ENCODE measurements around the gene OR4C45. TPM values are rescaled to one million over a fixed set of nuclear protein-coding genes. Genes with fewer than 3 reads are reported as not detected.

The OR4C45 gene
- total RNA-seq, 1 experiment from 2014 or later: not detected

- TF ChIP-seq ZNF317 (CRISPR knock-in tag; IDR thresholded peaks at IDR 0.05; ENCODE audit: borderline replicate concordance, low read depth) (no peak), RORB (CRISPR knock-in tag; IDR thresholded peaks at IDR 0.05) (no peak), ZNF423 (CRISPR knock-in tag; IDR thresholded peaks at IDR 0.05) (no peak), EMX1 (CRISPR knock-in tag; IDR thresholded peaks at IDR 0.05) (no peak), ZNF219 (CRISPR knock-in tag; IDR thresholded peaks at IDR 0.05; ENCODE audit: borderline replicate concordance) (no peak), RELA (CRISPR knock-in tag; IDR thresholded peaks at IDR 0.05; ENCODE audit: borderline replicate concordance) (no peak), ZNF138 (CRISPR knock-in tag; conservative IDR thresholded peaks at IDR 0.05) (no peak), STAT6 (CRISPR knock-in tag; conservative IDR thresholded peaks at IDR 0.05; ENCODE audit: low read depth) (no peak), TEAD1 (CRISPR knock-in tag; IDR thresholded peaks at IDR 0.05) (no peak), JAZF1 (CRISPR knock-in tag; IDR thresholded peaks at IDR 0.05) (no peak), FOXP1 (CRISPR knock-in tag; IDR thresholded peaks at IDR 0.05; ENCODE audit: borderline replicate concordance) (no peak), CDX4 (CRISPR knock-in tag; IDR thresholded peaks at IDR 0.05; ENCODE audit: borderline replicate concordance) (no peak), CREB1 (CRISPR knock-in tag; IDR thresholded peaks at IDR 0.05) (no peak), HMGA2 (CRISPR knock-in tag; IDR thresholded peaks at IDR 0.05) (no peak)
Observed at GRCh38 chr11:50074161-50074560, 41.5 kb downstream of the OR4C45 start (continued).

GRCh38 chr11:50075856-50076255 lies 43.2 kb downstream of the OR4C45 start:
- Mint-ChIP-seq H3K4me1 (no peaks in the 10 kb centered on the region), H3K27me3 (ENCODE audit: low read depth) (peaks cover 39% of the 10 kb centered on the region), H3K36me3 (peaks cover 95% of the 10 kb centered on the region), H3K9me3 (peaks cover 91% of the 10 kb centered on the region), H3K27ac (no peak overlapping the region), H3K4me3 (no peak overlapping the region)
- DNase-seq (ENCODE audit: low spot score) (no peak), ATAC-seq (no peak)
- CTCF ChIA-PET: no interaction called here
- POLR2A ChIA-PET: no interaction called here
- TF ChIP-seq NR2C2 (CRISPR knock-in tag; IDR thresholded peaks at IDR 0.05) (no peak), ATF3 (CRISPR knock-in tag; conservative IDR thresholded peaks at IDR 0.05) (no peak), NR1H2 (CRISPR knock-in tag; IDR thresholded peaks at IDR 0.05) (no peak), ELF4 (CRISPR knock-in tag; IDR thresholded peaks at IDR 0.05; ENCODE audit: low read depth) (no peak)

- ATAC-seq (no peak), DNase-seq (ENCODE audit: low spot score) (no peak)
- ChIA-PET POLR2A (no interaction called here), CTCF (no interaction called here)
- Mint-ChIP-seq H3K27ac (no peak overlapping the region), H3K4me1 (no peaks in the 10 kb centered on the region), H3K27me3 (ENCODE audit: low read depth) (peaks cover 35% of the 10 kb centered on the region), H3K4me3 (no peak overlapping the region), H3K36me3 (peaks cover 85% of the 10 kb centered on the region), H3K9me3 (peaks cover 80% of the 10 kb centered on the region)
- TF ChIP-seq JAZF1 (CRISPR knock-in tag; IDR thresholded peaks at IDR 0.05) (no peak), HMGA2 (CRISPR knock-in tag; IDR thresholded peaks at IDR 0.05) (no peak), CREM (CRISPR knock-in tag; IDR thresholded peaks at IDR 0.05) (no peak), ATF6 (CRISPR knock-in tag; IDR thresholded peaks at IDR 0.05) (no peak), ZBTB43 (CRISPR knock-in tag; IDR thresholded peaks at IDR 0.05) (no peak), TCF7 (CRISPR knock-in tag; IDR thresholded peaks at IDR 0.05; ENCODE audit: low read depth) (no peak), ZNF138 (CRISPR knock-in tag; conservative IDR thresholded peaks at IDR 0.05) (no peak), ATF2 (CRISPR knock-in tag; IDR thresholded peaks at IDR 0.05; ENCODE audit: borderline replicate concordance, low read depth) (no peak), NFATC4 (CRISPR knock-in tag; IDR thresholded peaks at IDR 0.05) (no peak), TEAD1 (CRISPR knock-in tag; IDR thresholded peaks at IDR 0.05) (no peak), ZNF263 (CRISPR knock-in tag; IDR thresholded peaks at IDR 0.05; ENCODE audit: low read depth) (no peak), CDX4 (CRISPR knock-in tag; IDR thresholded peaks at IDR 0.05; ENCODE audit: borderline replicate concordance) (no peak)
Observed at GRCh38 chr11:50077526-50077925, 44.9 kb downstream of the OR4C45 start.
